Thoracic aorta (tissue), 2 donors: ENCODE measurements around the gene NXNL1. TPM values are rescaled to one million over a fixed set of nuclear protein-coding genes. Genes with fewer than 3 reads are reported as not detected.

ENCODE experiments used
- ATAC-seq: fragments of 150-250 bp; one replicate; pipeline ENCODE4 v1.8.0; 2017; ENCODE audit warnings: low read depth; ENCODE audit not compliant: insufficient number of reproducible peaks, low FRiP score
- DNase-seq: peaks from one replicate; pipeline ENCODE4 v3.0.0-alpha.2; 2020; ENCODE audit warnings: low spot score
- H3K27ac ChIP-seq, 2 donors: fragments of 200-600 bp; sonication (generic); 1 replicate in 1 of 2; 2 replicates in 1 of 2; pipeline ENCODE4 v1.5.1; 2016; ENCODE audit warnings: mild to moderate bottlenecking in 2 of 2, moderate library complexity in 2 of 2
- H3K27me3 ChIP-seq: fragments of 200-600 bp; sonication (generic); replicated peaks from 2 replicates; pipeline ENCODE4 v1.6.0; 2016; ENCODE audit warnings: mild to moderate bottlenecking; ENCODE audit not compliant: insufficient read depth
- H3K36me3 ChIP-seq: fragments of 200-600 bp; sonication (generic); one replicate; pipeline ENCODE4 v1.5.1; 2016
- H3K4me1 ChIP-seq, 2 donors: fragments of 200-600 bp; sonication (generic); 1 replicate in 1 of 2; 2 replicates in 1 of 2; pipeline versions ENCODE4 v1.5.1 to v1.6.0; 2016; ENCODE audit warnings: low read depth in 2 of 2, mild to moderate bottlenecking in 1 of 2; ENCODE audit not compliant: control insufficient read depth in 1 of 2
- H3K4me3 ChIP-seq: fragments of 200-600 bp; sonication (generic); 2 replicates; pipeline ENCODE4 v1.5.1; 2016; ENCODE audit warnings: mild to moderate bottlenecking
- H3K9me3 ChIP-seq: fragments of 200-600 bp; sonication (generic); 2 replicates; pipeline ENCODE4 v1.5.1; 2016
- CTCF ChIP-seq: fragments of 200-600 bp; sonication (generic); IDR thresholded peaks from one replicate; pipeline ENCODE4 v1.5.1; 2019; ENCODE audit warnings: antibody characterized with exemption
- total RNA-seq, 2 donors: library from RNA; depleted of rRNA; stranded (reverse); fragments of >200 nt; gene quantifications; one replicate each; pipeline versions ENCODE4 v1.1.0 to v1.2.3, GENCODE V29; 2016

NXNL1 gene
- total RNA-seq, 2 donors from 2014 or later, result not detected

- no peak for DNase-seq
- Histone ChIP-seq H3K27me3 (no peaks in the 10 kb centered on the region), H3K9me3 (no peaks in the 10 kb centered on the region), H3K4me3 (no peak overlapping the region), H3K36me3 (peaks cover 3% of the 10 kb centered on the region), H3K4me1 (no peaks in the 10 kb centered on the region), H3K27ac (no peak overlapping the region)
- no peak for ATAC-seq
- TF ChIP-seq CTCF, result no peak
Measured at GRCh38 chr19:17484520-17485185, 23.9 kb upstream of the NXNL1 start.

- H3K4me3 ChIP-seq, result no peak overlapping the region
- H3K27me3 ChIP-seq, result no peaks in the 10 kb centered on the region
- no peak overlapping the region for H3K27ac ChIP-seq
- no peaks in the 10 kb centered on the region for H3K9me3 ChIP-seq
- H3K36me3 ChIP-seq, result peaks cover 3% of the 10 kb centered on the region
- DNase-seq (no peak), ATAC-seq (no peak)
- no peaks in the 10 kb centered on the region for H3K4me1 ChIP-seq
- no peak for TF ChIP-seq CTCF
Measured at GRCh38 chr19:17483605-17484002, 22.9 kb upstream of the NXNL1 start.

- no peaks in the 10 kb centered on the region for H3K4me1 ChIP-seq
- no peaks in the 10 kb centered on the region for H3K27me3 ChIP-seq
- no peaks in the 10 kb centered on the region for H3K9me3 ChIP-seq
- H3K36me3 ChIP-seq, result peaks cover 3% of the 10 kb centered on the region
- no peak for DNase-seq
- no peak overlapping the region for H3K27ac ChIP-seq
- no peak for ATAC-seq
- H3K4me3 ChIP-seq, result no peak overlapping the region
- TF ChIP-seq CTCF, result no peak
Measured at GRCh38 chr19:17482877-17483604, 22.3 kb upstream of the NXNL1 start.

- H3K9me3 ChIP-seq, result no peaks in the 10 kb centered on the region
- no peaks in the 10 kb centered on the region for H3K27me3 ChIP-seq
- no peak overlapping the region for H3K27ac ChIP-seq
- no peaks in the 10 kb centered on the region for H3K36me3 ChIP-seq
- no peak overlapping the region for H3K4me3 ChIP-seq
- DNase-seq, result no peak
- ATAC-seq, result no peak
- TF ChIP-seq CTCF, result no peak
- H3K4me1 ChIP-seq, result no peaks in the 10 kb centered on the region
Measured at GRCh38 chr19:17481986-17482385, 21.3 kb upstream of the NXNL1 start.

GRCh38 chr19:17479325-17479791, 18.6 kb upstream of the NXNL1 start:
- H3K4me3 ChIP-seq, result no peak overlapping the region
- H3K9me3 ChIP-seq, result no peaks in the 10 kb centered on the region
- H3K36me3 ChIP-seq, result no peaks in the 10 kb centered on the region
- no peak overlapping the region for H3K27ac ChIP-seq
- H3K27me3 ChIP-seq, result no peaks in the 10 kb centered on the region
- ATAC-seq, result no peak
- peaks cover 13 to 14% of the 10 kb centered on the region in 2 donors for H3K4me1 ChIP-seq
- DNase-seq, result no peak
- TF ChIP-seq CTCF, result no peak
